Measurements from ENCODE around the gene SIAH3.

- TF ChIP-seq ZNF695 (CRISPR knock-in tag; IDR thresholded peaks at IDR 0.05) (no peak), TCF7L2 (IDR thresholded peaks at IDR 0.05; ENCODE audit: low read depth, low read length) (no peak), GABPA (tag; conservative IDR thresholded peaks at IDR 0.05; ENCODE audit: low read depth) (no peak), CTCF (IDR thresholded peaks at IDR 0.05 in 2 of 3, conservative IDR thresholded peaks at IDR 0.05 in 1 of 3; ENCODE audit: insufficient read depth in 2 of 3, low read depth in 1 of 3, low read length in 3 of 3) (no peak), ZBTB34 (CRISPR knock-in tag; IDR thresholded peaks at IDR 0.05) (no peak), ZNF3 (CRISPR knock-in tag; IDR thresholded peaks at IDR 0.05) (no peak), NR2C2 (CRISPR knock-in tag; IDR thresholded peaks at IDR 0.05) (no peak), NR2C2 (tag; IDR thresholded peaks at IDR 0.05) (no peak), PHB2 (IDR thresholded peaks at IDR 0.05; ENCODE audit: low read depth) (no peak), POLR2A (conservative IDR thresholded peaks at IDR 0.05) (no peak), RFX5 (IDR thresholded peaks at IDR 0.05; ENCODE audit: low read depth, low read length) (no peak), FOXJ3 (CRISPR knock-in tag; IDR thresholded peaks at IDR 0.05) (no peak), CHD1 (IDR thresholded peaks at IDR 0.05; ENCODE audit: low read length) (no peak), ZNF232 (CRISPR knock-in tag; IDR thresholded peaks at IDR 0.05) (no peak)
These were observed 403 bp upstream of the SIAH3 start for GRCh38 chr13:45851956-45852355.
